ENCODE data around the gene GRIA4.

Gene GRIA4

GRCh38 chr11:105609832-105610781 lies at the start of gene GRIA4:
TSS of gene GRIA4 (plus strand) at chr11:105610073. CDS start at chr11:105610998, 925 bp downstream.
- H3K27ac ChIP-seq: no peak within 1 kb of the TSS
- H3K36me3 ChIP-seq: no peaks in the 10 kb centered on the region
- peaks cover 5% of the 10 kb centered on the region for H3K27me3 ChIP-seq (ENCODE audit: insufficient read depth, low read depth, severe bottlenecking)
- H3K9me3 ChIP-seq (ENCODE audit: severe bottlenecking): no peaks in the 10 kb centered on the region
- no peak for TF ChIP-seq CTCF (IDR thresholded peaks at IDR 0.05; ENCODE audit: low read depth, low read length)
- H3K4me3 ChIP-seq (ENCODE audit: low read depth, low read length): peak within 1 kb of the TSS; percentile 68
- peak; percentile 64 for DNase-seq

- Histone ChIP-seq H3K36me3 (no peaks in the 10 kb centered on the region), H3K27me3 (ENCODE audit: insufficient read depth, low read depth, severe bottlenecking) (no peaks in the 10 kb centered on the region), H3K27ac (no peak overlapping the region), H3K9me3 (ENCODE audit: severe bottlenecking) (no peaks in the 10 kb centered on the region), H3K4me3 (ENCODE audit: low read depth, low read length) (no peak overlapping the region)
- no peak for DNase-seq
- no peak for TF ChIP-seq CTCF (IDR thresholded peaks at IDR 0.05; ENCODE audit: low read depth, low read length)
Observed at GRCh38 chr11:105573091-105573490, 36.8 kb upstream of the GRIA4 start.

GRCh38 chr11:105574974-105575373 lies 34.9 kb upstream of the GRIA4 start:
- no peak for TF ChIP-seq CTCF (IDR thresholded peaks at IDR 0.05; ENCODE audit: low read depth, low read length)
- DNase-seq: no peak
- H3K27me3 ChIP-seq (ENCODE audit: insufficient read depth, low read depth, severe bottlenecking): no peaks in the 10 kb centered on the region
- H3K27ac ChIP-seq: no peak overlapping the region
- no peak overlapping the region for H3K4me3 ChIP-seq (ENCODE audit: low read depth, low read length)
- no peaks in the 10 kb centered on the region for H3K36me3 ChIP-seq
- no peaks in the 10 kb centered on the region for H3K9me3 ChIP-seq (ENCODE audit: severe bottlenecking)

- DNase-seq: no peak
- Histone ChIP-seq H3K9me3 (ENCODE audit: severe bottlenecking) (no peaks in the 10 kb centered on the region), H3K27ac (no peak overlapping the region)
Observed at GRCh38 chr11:105577641-105578040, 32.2 kb upstream of the GRIA4 start.

GRCh38 chr11:105579111-105579510 lies 30.8 kb upstream of the GRIA4 start:
- Histone ChIP-seq H3K36me3 (no peaks in the 10 kb centered on the region), H3K9me3 (ENCODE audit: severe bottlenecking) (no peaks in the 10 kb centered on the region), H3K27ac (no peak overlapping the region), H3K27me3 (ENCODE audit: insufficient read depth, low read depth, severe bottlenecking) (no peaks in the 10 kb centered on the region), H3K4me3 (ENCODE audit: low read depth, low read length) (no peak overlapping the region)
- DNase-seq: no peak
- no peak for TF ChIP-seq CTCF (IDR thresholded peaks at IDR 0.05; ENCODE audit: low read depth, low read length)

More at GRCh38 chr11:105577641-105578040, 32.2 kb upstream of the GRIA4 start:
- Histone ChIP-seq H3K27me3 (ENCODE audit: insufficient read depth, low read depth, severe bottlenecking) (no peaks in the 10 kb centered on the region), H3K4me3 (ENCODE audit: low read depth, low read length) (no peak overlapping the region), H3K36me3 (no peaks in the 10 kb centered on the region)
- TF ChIP-seq CTCF (IDR thresholded peaks at IDR 0.05; ENCODE audit: low read depth, low read length): no peak
